Erythroblast (primary cell): ENCODE data around the gene NASP.

Source experiments
- GATA1 ChIP-seq: IDR thresholded peaks from 2 replicates; pipeline ENCODE4 v1.6.1; 2011; ENCODE audit warnings: low read depth, mild to moderate bottlenecking, control low read depth, low read length, moderate library complexity
- POLR2A ChIP-seq: IDR thresholded peaks from 2 replicates; pipeline ENCODE4 v1.6.1; 2011; ENCODE audit warnings: mild to moderate bottlenecking, low read length

DNA sequence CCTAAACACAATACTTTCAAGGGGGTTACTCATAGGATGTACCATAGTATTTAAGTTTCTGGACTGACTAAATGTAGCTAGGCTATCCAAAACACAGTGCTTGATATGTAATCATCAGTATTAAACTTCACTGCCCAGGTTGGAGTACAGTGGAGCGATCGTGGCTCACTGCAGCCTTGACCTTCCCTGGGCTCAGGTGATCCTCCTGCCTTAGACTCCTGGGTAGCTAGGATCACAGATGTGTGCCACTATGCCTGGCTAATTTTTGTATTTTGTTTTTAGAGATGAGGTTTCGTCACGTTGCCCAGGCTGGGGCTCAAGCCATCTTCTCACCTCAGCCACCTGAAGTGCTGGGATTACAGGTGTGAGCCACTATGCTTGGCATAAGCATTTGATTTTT is 10.6 kb downstream of the NASP start:
- no peak for TF ChIP-seq POLR2A
- no peak for TF ChIP-seq GATA1
